Prostate gland (tissue), 2 donors: ENCODE results near the gene ULK3. TPM values are rescaled to one million over a fixed set of nuclear protein-coding genes. Genes with fewer than 3 reads are reported as not detected.

Experiments used
- DNase-seq: peaks from one replicate; pipeline ENCODE4 v3.0.0-alpha.2; 2019; ENCODE audit warnings: low spot score
- H3K27ac ChIP-seq, 2 donors: fragments of 200-600 bp; sonication (generic); 2 replicates each; pipeline ENCODE4 v1.5.1; 2017 to 2019
- H3K27me3 ChIP-seq: fragments of 200-600 bp; sonication (generic); replicated peaks from 2 replicates; pipeline ENCODE4 v1.5.1; 2019; ENCODE audit not compliant: insufficient read depth
- H3K36me3 ChIP-seq, 2 donors: fragments of 200-600 bp; sonication (generic); 1 replicate in 1 of 2; 2 replicates in 1 of 2; pipeline versions ENCODE4 v1.5.1 to v1.8.1; 2017 to 2019
- H3K4me1 ChIP-seq: fragments of 200-600 bp; sonication (generic); replicated peaks from 2 replicates; pipeline ENCODE4 v1.5.1; 2019
- H3K4me3 ChIP-seq, 2 donors: fragments of 200-600 bp; sonication (generic); 2 replicates each; pipeline ENCODE4 v1.5.1; 2017 to 2019
- H3K9me3 ChIP-seq: fragments of 200-600 bp; sonication (generic); 2 replicates; pipeline ENCODE4 v1.5.1; 2017
- CTCF ChIP-seq, 4 experiments: fragments of 200-600 bp in 2 of 4; fragments of 450-650 bp in 2 of 4; sonication (generic) in 2 of 4; IDR thresholded peaks; 1 replicate in 3 of 4; 2 replicates in 1 of 4; pipeline ENCODE4 v1.5.1; 2016 to 2019; ENCODE audit warnings: antibody characterized with exemption in 4 of 4, mild to moderate bottlenecking in 2 of 4, moderate library complexity in 2 of 4
- POLR2A ChIP-seq: fragments of 450-650 bp; IDR thresholded peaks from one replicate; pipeline ENCODE4 v1.6.1; 2016; ENCODE audit warnings: antibody characterized with exemption, mild to moderate bottlenecking
- POLR2AphosphoS5 ChIP-seq: sonication (generic); formaldehyde crosslinking; IDR thresholded peaks from one replicate; pipeline ENCODE4 v1.6.1; 2017; ENCODE audit warnings: antibody characterized with exemption
- WGBS: methylation state at CpG from one replicate; pipeline ENCODE4 v1.1.5; 2018; 5-methylcytosine and 5-hydroxymethylcytosine counted together
- intact Hi-C: fragments of 100-400 bp; cut with DNase I; formaldehyde crosslinking; loops from one replicate; pipeline ENCODE4 v1.14.2; 2022
- total RNA-seq, 2 donors: library from RNA; depleted of rRNA; stranded (reverse); fragments of >200 nt; gene quantifications; one replicate each; pipeline ENCODE4 v1.1.0, GENCODE V29; 2016

Gene ULK3
- total RNA-seq, 2 donors from 2014 or later, result 44.6 to 98.5 TPM

- DNase-seq, result no peak
- Histone ChIP-seq H3K4me3 (no peak overlapping the region), H3K9me3 (no peaks in the 10 kb centered on the region), H3K36me3 (no peaks in the 10 kb centered on the region), H3K4me1 (peaks cover 29% of the 10 kb centered on the region), H3K27me3 (no peaks in the 10 kb centered on the region), H3K27ac (peak overlapping the region; percentile 91 to 92)
- WGBS, result 75% methylated on average over 15 of the region's 15 CpGs
- intact Hi-C loops, result no loop called here
- TF ChIP-seq POLR2A, result no peak
- TF ChIP-seq CTCF (IDR thresholded peaks at IDR 0.05), result no peak
- TF ChIP-seq POLR2AphosphoS5, result no peak
These were observed 27.0 kb downstream of the ULK3 start for GRCh38 chr15:74815961-74816360.

GRCh38 chr15:74815121-74815934 lies 27.6 kb downstream of the ULK3 start:
- 61% methylated on average over 10 of the region's 10 CpGs for WGBS
- Histone ChIP-seq H3K4me3 (no peak overlapping the region), H3K36me3 (no peaks in the 10 kb centered on the region), H3K27me3 (no peaks in the 10 kb centered on the region), H3K27ac (peak overlapping the region; percentile 91 to 92), H3K4me1 (peaks cover 29% of the 10 kb centered on the region), H3K9me3 (no peaks in the 10 kb centered on the region)
- TF ChIP-seq POLR2AphosphoS5 (peak; percentile 92), POLR2A (peak; percentile 24), CTCF (IDR thresholded peaks at IDR 0.05) (no peak)
- intact Hi-C loops, result no loop called here
- DNase-seq, result peak; percentile 90

- Histone ChIP-seq H3K4me3 (peak within 1 kb of the TSS; percentile 25 to 36), H3K36me3 (no peaks in the 10 kb centered on the region), H3K27me3 (no peaks in the 10 kb centered on the region), H3K4me1 (peaks cover 17% of the 10 kb centered on the region), H3K27ac (peak within 1 kb of the TSS; percentile 91 to 92), H3K9me3 (no peaks in the 10 kb centered on the region)
- 20% methylated on average over 12 of the region's 12 CpGs for WGBS
- peak; percentile 60 for DNase-seq
- TF ChIP-seq POLR2A (no peak), CTCF (IDR thresholded peaks at IDR 0.05) (no peak), POLR2AphosphoS5 (peak; percentile 51)
- intact Hi-C loops, result no loop called here
These were observed 30.4 kb downstream of the ULK3 start, which contains the start of gene LMAN1L for GRCh38 chr15:74812533-74812932. LMAN1L (plus strand) TSS chr15:74812835; CDS start chr15:74812855, 20 bp downstream.

GRCh38 chr15:74809956-74810355 lies 33.0 kb downstream of the ULK3 start:
- WGBS, result 82% methylated on average over 3 of the region's 3 CpGs
- Histone ChIP-seq H3K4me1 (no peaks in the 10 kb centered on the region), H3K4me3 (no peak overlapping the region), H3K36me3 (no peaks in the 10 kb centered on the region), H3K27me3 (no peaks in the 10 kb centered on the region), H3K27ac (no peak overlapping the region), H3K9me3 (no peaks in the 10 kb centered on the region)
- intact Hi-C loops, result no loop called here
- TF ChIP-seq POLR2A, result no peak
- no peak for TF ChIP-seq CTCF (IDR thresholded peaks at IDR 0.05)
- TF ChIP-seq POLR2AphosphoS5, result no peak
- no peak for DNase-seq

GRCh38 chr15:74809242-74809641 lies 33.7 kb downstream of the ULK3 start:
- Histone ChIP-seq H3K4me3 (no peak overlapping the region), H3K27ac (no peak overlapping the region), H3K27me3 (no peaks in the 10 kb centered on the region), H3K4me1 (no peaks in the 10 kb centered on the region), H3K36me3 (no peaks in the 10 kb centered on the region), H3K9me3 (no peaks in the 10 kb centered on the region)
- DNase-seq, result no peak
- WGBS, result 80% methylated on average over 5 of the region's 5 CpGs
- intact Hi-C loops, result no loop called here
- no peak for TF ChIP-seq POLR2A
- TF ChIP-seq POLR2AphosphoS5, result no peak
